Stimulated activated CD4-positive, alpha-beta T cell treated with anti-CD3 and anti-CD28 coated beads, Interleukin-2, amount 100 ng/mL, for 4 hours (primary cell): ENCODE results near the gene STK38L.

Experiments
- DNase-seq: peaks from one replicate; pipeline ENCODE4 v3.0.0-alpha.2; 2020; ENCODE audit warnings: low read depth

STK38L gene

DNA sequence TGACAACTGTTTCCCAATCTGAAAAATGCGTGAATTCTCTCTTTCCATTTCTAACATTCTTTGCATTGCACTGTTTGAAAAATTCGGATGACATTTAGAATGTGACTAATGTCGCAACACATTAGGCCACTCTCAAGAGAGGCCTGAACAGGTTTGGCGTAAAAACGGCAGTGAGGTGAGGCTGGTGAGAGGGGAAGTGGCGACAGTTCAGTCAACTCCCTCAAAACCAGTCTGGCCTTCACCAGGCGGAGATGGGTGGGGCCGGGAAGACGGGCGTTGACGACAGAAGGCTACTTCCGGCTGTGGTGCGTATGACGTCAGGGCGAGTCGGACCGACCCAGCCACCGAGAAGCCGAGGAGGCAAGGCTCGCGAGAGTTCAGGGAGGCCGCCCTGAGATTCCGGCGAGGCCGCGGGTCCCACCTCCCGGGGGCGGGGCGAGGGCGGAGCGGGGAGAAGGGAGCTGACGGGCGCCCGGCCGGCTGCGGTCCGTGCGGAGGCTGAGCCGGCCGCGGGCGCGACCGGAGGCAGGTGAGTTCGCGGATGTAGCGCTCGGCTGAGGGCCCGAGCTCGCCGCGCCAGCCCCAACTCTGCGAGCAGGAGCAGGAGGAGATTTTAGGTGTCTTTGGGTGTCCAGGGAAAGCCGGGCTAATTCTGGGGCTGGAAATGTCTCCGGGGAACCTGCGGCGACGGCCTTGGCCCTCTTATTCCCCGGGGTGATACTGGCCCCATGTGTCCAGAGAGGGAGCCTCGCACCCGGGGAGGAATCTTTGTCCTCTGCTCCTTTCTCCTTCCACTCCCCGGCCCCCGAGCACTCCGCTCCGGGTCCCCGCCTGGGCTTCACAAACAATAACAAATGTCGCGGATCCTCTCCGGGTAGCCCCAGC lies at the start of gene STK38L:
Gene STK38L (plus strand): TSS at position 483 of the 885 bp plus-strand sequence. CDS start 53,435 bp downstream, outside the sequence.
- peak; percentile 96 for DNase-seq

GRCh38 chr12:27194644-27195043 lies 49.4 kb upstream of the STK38L start:
- DNase-seq = no peak

DNA sequence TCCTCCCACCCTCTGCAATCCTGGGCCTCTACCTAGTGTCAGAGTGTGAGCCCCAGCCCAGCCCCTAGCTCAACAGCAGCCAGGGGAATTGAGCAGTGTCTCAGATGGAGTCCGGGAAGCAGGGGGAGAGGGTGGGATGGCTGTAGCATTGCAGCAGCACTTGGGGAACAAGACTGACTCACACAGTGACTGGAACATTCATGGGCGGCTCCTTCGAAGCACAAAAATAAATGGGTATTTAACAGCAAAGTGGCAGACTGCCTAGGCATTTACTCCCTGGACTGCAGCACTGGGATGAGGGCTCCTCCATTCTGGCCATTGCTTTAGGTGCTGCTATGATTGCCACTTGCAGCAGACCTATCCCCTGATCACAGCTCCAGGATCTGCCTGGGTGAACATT lies 46.0 kb upstream of the STK38L start:
- DNase-seq = no peak

DNA sequence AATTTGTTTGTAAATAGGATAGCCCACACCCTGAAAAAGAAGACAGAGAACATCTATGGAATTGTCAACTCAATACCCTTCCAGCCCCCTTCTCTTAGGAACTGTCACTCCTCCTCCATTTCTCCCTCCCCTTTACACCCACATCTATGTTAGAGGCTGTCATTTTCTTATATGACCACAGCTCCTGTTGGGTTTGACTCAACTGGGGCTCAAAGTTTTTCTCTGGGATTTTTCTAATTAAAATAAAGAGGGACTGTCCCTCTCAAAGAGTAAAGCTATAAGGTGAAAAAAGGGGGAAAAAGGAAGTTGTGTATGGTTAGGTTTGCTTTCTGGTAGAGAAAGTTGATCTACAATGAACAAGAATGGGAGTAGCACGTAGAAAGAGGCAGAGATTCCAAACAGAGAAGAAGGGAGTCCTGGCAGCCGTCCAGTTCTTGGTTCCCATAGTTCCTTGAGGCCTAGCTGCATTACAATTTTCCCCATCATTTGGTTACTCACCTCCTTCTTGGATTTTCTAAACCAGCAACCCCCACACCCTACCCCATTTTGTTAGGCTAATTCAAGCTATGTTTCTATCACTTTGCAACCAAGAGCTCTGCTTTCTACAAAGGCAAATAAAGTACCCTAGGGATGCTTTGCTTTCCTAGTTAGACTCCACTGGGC lies 44.3 kb upstream of the STK38L start:
- DNase-seq = no peak

- DNase-seq = no peak
Observed at GRCh38 chr12:27201169-27201568, 42.9 kb upstream of the STK38L start.

- no peak for DNase-seq
Observed at GRCh38 chr12:27206801-27207502, 37.1 kb upstream of the STK38L start.

GRCh38 chr12:27207615-27208413 lies 36.3 kb upstream of the STK38L start:
- no peak for DNase-seq

- DNase-seq = no peak
Observed at GRCh38 chr12:27208414-27208750, 35.7 kb upstream of the STK38L start.

GRCh38 chr12:27209257-27209910 lies 34.7 kb upstream of the STK38L start:
- no peak for DNase-seq

DNA sequence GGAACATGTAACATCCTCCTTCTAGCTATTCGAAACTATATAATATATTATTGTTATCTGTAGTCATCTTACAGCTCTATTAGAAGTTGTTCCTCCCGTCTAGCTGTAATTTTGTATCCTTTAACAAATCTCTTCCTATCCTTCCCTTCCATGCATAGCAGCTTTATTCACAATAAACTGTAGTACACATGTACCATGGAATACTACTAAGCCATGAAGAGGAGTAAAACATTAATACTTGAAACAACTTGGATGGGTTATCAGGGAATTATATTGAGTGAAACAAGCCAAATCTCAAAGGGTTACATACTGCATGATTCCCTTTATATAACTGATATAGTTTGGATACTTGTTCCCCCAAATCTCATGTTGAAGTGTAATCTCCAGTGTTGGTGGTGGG lies 33.9 kb upstream of the STK38L start:
- no peak for DNase-seq

DNA sequence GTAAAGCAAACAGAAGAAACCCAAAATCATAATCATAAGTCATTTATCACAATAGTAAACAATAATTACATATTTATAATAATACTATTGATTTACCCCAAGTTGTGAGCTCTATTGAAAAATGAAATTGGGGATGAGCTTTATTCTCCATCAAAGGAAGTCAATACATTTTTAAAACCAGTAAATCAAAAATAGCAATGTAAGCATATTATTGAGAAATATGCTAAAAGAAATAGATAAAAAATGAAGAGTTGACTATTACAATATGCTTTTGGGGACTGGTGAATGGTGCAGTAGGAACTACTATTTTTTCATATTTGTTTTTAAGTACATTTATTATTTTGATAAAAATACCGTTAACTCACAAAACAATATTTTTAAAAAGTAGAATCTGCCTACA lies 31.2 kb upstream of the STK38L start:
- no peak for DNase-seq

GRCh38 chr12:27213304-27213703 lies 30.8 kb upstream of the STK38L start:
- no peak for DNase-seq

GRCh38 chr12:27213830-27214787 lies 30.0 kb upstream of the STK38L start:
- no peak for DNase-seq

DNA sequence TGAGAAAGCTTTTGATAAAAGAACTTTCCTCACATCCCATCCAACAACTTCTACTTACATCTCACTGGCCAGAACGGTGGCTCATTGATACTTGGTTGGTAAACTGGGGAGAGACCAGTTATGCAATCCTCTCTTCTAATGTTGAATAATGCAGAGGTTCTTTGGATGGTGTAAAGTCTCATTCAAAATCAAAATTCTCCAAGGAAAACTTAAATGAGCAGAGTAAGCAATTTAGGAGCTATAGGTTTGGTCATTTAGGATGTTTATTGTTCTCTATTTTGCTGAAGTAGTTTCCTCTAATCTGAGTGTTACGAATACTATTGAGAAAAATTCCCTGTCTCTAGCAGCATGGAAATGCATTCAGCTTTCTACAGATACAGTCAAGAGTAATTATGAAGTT lies 26.5 kb upstream of the STK38L start:
- DNase-seq = no peak

DNA sequence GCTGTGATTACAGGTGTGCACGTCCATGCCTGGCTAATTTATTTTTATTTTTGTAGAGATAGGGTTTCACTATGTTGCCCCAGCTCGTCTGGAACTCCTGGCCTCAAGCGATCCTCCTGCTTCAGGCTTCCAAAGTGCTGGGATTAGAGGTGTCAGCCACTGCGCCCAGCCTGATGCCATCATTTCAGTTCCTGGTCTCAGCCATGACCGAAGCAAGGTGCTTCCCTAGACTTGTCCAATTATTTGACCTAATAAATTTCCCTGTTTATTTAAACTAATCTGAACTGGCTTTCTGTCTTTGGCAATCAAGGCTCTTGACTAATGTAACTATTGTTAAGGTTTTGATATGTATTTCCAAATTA lies 24.4 kb upstream of the STK38L start:
- no peak for DNase-seq

DNA sequence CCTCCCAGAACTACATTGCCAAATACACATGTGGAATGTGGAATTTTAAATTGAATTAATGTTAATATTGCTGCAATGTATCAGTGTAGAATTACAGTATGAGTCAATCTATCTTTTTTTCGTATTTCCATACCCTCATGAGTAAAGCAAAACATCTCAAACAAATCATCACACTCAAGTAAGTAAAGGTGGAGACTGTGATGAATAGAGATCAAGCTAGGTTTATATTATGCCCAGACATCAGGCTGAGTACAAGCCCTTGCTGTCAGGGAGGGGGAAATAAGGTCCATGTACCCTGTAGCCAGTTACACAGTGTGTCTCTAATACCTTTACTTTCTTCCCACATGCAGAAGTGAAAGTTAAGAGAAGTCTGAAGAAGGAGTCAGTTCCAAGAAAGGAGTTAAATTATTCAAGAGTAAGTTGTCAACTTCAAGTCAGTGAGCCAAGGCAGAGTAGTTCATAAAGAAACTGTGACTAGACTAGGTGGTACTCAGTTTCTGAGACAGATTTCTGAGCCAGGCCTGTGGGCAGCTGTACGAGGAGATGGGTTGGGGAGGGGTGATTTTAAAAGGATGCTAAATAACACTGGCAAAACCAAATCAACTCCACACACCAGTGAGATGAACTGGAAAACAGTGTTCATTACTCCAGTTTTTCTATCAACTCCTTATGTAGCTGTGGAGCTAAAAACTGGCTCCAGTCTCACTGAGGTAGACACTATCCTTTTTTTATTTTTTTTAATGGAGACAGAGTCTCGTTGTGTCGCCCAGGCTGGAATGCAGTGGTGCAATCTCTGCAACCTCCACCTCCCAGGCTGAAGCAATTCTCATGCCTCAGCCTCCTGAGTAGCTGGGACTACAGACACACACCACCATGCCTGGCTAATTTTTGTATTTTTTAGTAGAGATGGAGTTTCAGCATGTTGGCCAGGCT lies 23.8 kb upstream of the STK38L start:
- no peak for DNase-seq

GRCh38 chr12:27220988-27221345 lies 23.1 kb upstream of the STK38L start:
- no peak for DNase-seq

DNA sequence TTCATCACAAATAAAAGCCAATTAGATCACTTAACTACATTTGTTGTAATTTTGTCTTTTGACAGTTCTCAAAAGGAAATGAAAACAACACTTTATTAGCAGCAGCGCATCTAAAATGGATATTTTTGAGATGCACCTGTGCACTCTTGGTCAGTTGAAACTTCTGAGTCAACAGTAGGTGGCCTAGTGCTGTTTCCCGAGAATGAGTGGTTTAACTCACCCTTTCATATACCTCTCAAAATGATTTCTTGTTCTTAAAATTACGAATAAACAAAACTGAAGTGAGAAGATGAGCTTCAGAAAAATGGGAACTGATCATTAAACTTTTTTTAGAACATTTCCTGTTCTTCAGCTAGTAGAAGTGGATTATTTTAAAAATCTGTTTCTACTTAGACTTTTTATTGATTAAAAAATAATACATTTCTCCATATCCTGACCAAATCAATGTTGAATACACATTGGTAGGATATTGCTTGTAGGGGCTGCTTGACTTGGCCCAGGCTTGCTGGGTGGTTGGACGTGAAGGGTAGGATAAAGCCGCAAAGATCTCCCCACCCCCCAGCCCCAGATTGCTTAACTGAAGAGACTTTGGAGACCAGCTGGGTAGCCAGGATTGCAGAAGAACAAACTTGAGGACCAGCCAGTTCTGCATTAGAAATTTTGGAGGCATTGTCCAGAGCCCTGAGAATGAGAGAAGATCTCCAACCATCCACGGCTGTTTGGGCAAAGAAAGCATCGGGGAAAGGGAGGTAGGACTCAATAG lies 22.3 kb upstream of the STK38L start:
- no peak for DNase-seq
